ENCODE measurements around the gene TGIF2.

GRCh38 chr20:36599912-36600345, 26.5 kb downstream of the TGIF2 start:
- TF ChIP-seq NFIC (IDR thresholded peaks at IDR 0.05; ENCODE audit: borderline replicate concordance) (no peak), NRF1 (IDR thresholded peaks at IDR 0.05; ENCODE audit: low read depth, low read length) (no peak), TEAD4 (IDR thresholded peaks at IDR 0.05; ENCODE audit: borderline replicate concordance, insufficient read depth) (no peak), FOXM1 (IDR thresholded peaks at IDR 0.05; ENCODE audit: low read depth) (no peak), MXI1 (IDR thresholded peaks at IDR 0.05; ENCODE audit: low read depth, low read length) (no peak), POLR2AphosphoS5 (IDR thresholded peaks at IDR 0.05; ENCODE audit: low read depth, low read length) (no peak), EZH2phosphoT487 (IDR thresholded peaks at IDR 0.05; ENCODE audit: borderline replicate concordance, low read depth) (no peak), REST (IDR thresholded peaks at IDR 0.05; ENCODE audit: low read depth, low read length) (no peak), YY1 (IDR thresholded peaks at IDR 0.05; ENCODE audit: low read depth) (no peak)
- TF ChIP-seq, protein P1, sequence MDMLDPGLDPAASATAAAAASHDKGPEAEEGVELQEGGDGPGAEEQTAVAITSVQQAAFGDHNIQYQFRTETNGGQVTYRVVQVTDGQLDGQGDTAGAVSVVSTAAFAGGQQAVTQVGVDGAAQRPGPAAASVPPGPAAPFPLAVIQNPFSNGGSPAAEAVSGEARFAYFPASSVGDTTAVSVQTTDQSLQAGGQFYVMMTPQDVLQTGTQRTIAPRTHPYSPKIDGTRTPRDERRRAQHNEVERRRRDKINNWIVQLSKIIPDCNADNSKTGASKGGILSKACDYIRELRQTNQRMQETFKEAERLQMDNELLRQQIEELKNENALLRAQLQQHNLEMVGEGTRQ (IDR thresholded peaks at IDR 0.05; ENCODE audit: borderline replicate concordance, low read depth, low read length): no peak
- TF ChIP-seq, protein P2, sequence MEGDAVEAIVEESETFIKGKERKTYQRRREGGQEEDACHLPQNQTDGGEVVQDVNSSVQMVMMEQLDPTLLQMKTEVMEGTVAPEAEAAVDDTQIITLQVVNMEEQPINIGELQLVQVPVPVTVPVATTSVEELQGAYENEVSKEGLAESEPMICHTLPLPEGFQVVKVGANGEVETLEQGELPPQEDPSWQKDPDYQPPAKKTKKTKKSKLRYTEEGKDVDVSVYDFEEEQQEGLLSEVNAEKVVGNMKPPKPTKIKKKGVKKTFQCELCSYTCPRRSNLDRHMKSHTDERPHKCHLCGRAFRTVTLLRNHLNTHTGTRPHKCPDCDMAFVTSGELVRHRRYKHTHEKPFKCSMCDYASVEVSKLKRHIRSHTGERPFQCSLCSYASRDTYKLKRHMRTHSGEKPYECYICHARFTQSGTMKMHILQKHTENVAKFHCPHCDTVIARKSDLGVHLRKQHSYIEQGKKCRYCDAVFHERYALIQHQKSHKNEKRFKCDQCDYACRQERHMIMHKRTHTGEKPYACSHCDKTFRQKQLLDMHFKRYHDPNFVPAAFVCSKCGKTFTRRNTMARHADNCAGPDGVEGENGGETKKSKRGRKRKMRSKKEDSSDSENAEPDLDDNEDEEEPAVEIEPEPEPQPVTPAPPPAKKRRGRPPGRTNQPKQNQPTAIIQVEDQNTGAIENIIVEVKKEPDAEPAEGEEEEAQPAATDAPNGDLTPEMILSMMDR (IDR thresholded peaks at IDR 0.05): no peak

Measured in SK-N-SH (cell line).